SK-N-SH (cell line): Measurements from ENCODE around the gene AK6.

ENCODE experiments used
- CTCF ChIP-seq: fragments of 200-600 bp; sonication (generic); IDR thresholded peaks from 2 replicates; pipeline ENCODE4 v1.6.1; 2017; ENCODE audit warnings: antibody characterized with exemption, mild to moderate bottlenecking, moderate library complexity
- EZH2phosphoT487 ChIP-seq: fragments of 200-600 bp; sonication (generic); IDR thresholded peaks from 2 replicates; pipeline ENCODE4 v1.6.1; 2017; ENCODE audit warnings: low read depth, mixed run types, mild to moderate bottlenecking, antibody characterized with exemption, moderate library complexity, borderline replicate concordance
- FOXM1 ChIP-seq: IDR thresholded peaks from 2 replicates; pipeline ENCODE4 v1.4.0; 2012; ENCODE audit warnings: low read depth, mild to moderate bottlenecking
- GABPA ChIP-seq: IDR thresholded peaks from 2 replicates; pipeline ENCODE4 v1.4.0; 2012; ENCODE audit warnings: low read depth, mild to moderate bottlenecking
- JUND ChIP-seq: IDR thresholded peaks from 2 replicates; pipeline ENCODE4 v1.4.0; 2012
- MAX ChIP-seq: IDR thresholded peaks from 2 replicates; pipeline ENCODE4 v1.4.0; 2012; ENCODE audit warnings: low read depth
- MXI1 ChIP-seq: IDR thresholded peaks from 2 replicates; pipeline ENCODE4 v1.6.1; 2012; ENCODE audit warnings: mild to moderate bottlenecking, low read depth, low read length, improper control_type of control experiment
- PBX3 ChIP-seq: IDR thresholded peaks from 2 replicates; pipeline ENCODE4; 2012
- POLR2AphosphoS5 ChIP-seq: IDR thresholded peaks from 2 replicates; pipeline ENCODE4 v1.6.1; 2012; ENCODE audit warnings: low read depth, low read length
- REST ChIP-seq: IDR thresholded peaks from 2 replicates; pipeline ENCODE4 v1.6.1; 2012; ENCODE audit warnings: mild to moderate bottlenecking, low read depth, low read length, moderate library complexity
- RFX5 ChIP-seq: IDR thresholded peaks from 2 replicates; pipeline ENCODE4 v1.6.1; 2012; ENCODE audit warnings: mild to moderate bottlenecking, improper control_type of control experiment, low read length
- TAF1 ChIP-seq: IDR thresholded peaks from 2 replicates; pipeline ENCODE4 v1.6.1; 2012; ENCODE audit warnings: low read depth, mild to moderate bottlenecking, low read length, moderate library complexity, borderline replicate concordance
- USF2 ChIP-seq: fragments of 150-350 bp; IDR thresholded peaks from 2 replicates; pipeline ENCODE4 v1.6.1; 2017; ENCODE audit warnings: antibody characterized with exemption, low read length, low read depth, borderline replicate concordance

GRCh38 chr5:69317391-69317790, 51.9 kb downstream of the AK6 start:
- TF ChIP-seq CTCF, result no peak
- TF ChIP-seq MXI1, result no peak
- no peak for TF ChIP-seq REST
- no peak for TF ChIP-seq FOXM1
- no peak for TF ChIP-seq TAF1
- TF ChIP-seq EZH2phosphoT487, result no peak
- no peak for TF ChIP-seq JUND
- no peak for TF ChIP-seq MAX
- TF ChIP-seq GABPA, result no peak
- no peak for TF ChIP-seq RFX5
- TF ChIP-seq USF2, result no peak
- no peak for TF ChIP-seq POLR2AphosphoS5
- no peak for TF ChIP-seq PBX3
